ENCODE data around the gene DIAPH2.
"Not testable (repeated sequence)": the region's sequence is repeated elsewhere in the genome, so short reads cannot be mapped to it uniquely, and the experiment has no call there.

DIAPH2 gene

DNA sequence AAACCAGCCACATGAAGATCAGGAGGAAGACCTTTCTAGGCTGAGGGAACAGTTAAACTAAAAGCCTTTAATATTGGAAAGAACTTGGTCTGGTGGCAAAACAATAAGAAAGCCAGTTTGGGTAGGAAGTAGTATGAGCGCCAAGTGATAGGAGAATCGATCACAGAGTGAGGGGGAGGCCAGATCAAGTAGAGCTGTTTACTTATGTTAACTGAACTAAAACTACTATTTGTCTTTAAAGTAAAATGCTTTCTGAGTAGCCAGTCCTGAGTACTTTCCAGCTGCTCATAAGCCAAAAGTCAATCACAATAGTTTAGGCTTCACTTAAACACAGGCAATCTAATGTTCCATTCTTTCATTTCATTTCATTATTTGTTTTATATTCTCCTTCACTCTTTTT is 136.3 kb downstream of the DIAPH2 start:
- DNase-seq (ENCODE audit: low read depth in 1 of 2, low spot score in 1 of 2): no peak

DNA sequence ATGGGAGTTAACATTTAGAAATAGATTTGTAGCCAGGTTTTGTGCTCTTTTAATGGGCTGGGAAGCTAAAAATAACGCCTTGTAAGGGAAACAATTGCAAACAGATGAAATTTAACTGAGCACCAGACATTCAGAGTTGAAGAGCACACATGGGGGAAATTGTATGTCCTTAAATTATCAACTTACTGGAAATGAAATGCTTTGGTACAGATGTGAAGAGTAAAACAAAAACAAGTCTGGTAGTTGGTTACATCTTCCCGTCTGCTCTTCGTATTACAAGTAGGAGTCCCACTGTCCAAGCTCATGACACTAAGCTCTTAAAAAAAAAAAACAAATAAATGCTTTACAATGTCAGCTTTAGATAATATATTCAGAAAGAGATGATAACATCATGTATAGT is 139.5 kb downstream of the DIAPH2 start:
- DNase-seq (ENCODE audit: low read depth in 1 of 2, low spot score in 1 of 2): no peak

GRCh38 chrX:96833333-96833732 is 148.7 kb downstream of the DIAPH2 start:
- no peak for DNase-seq (ENCODE audit: low read depth in 1 of 2, low spot score in 1 of 2)

- no peak for DNase-seq (ENCODE audit: low read depth in 1 of 2, low spot score in 1 of 2)
Observed at GRCh38 chrX:96834137-96834536, 149.5 kb downstream of the DIAPH2 start.

- DNase-seq (ENCODE audit: low read depth in 1 of 2, low spot score in 1 of 2): no peak
Observed at GRCh38 chrX:96835660-96836289, 151.1 kb downstream of the DIAPH2 start.

DNA sequence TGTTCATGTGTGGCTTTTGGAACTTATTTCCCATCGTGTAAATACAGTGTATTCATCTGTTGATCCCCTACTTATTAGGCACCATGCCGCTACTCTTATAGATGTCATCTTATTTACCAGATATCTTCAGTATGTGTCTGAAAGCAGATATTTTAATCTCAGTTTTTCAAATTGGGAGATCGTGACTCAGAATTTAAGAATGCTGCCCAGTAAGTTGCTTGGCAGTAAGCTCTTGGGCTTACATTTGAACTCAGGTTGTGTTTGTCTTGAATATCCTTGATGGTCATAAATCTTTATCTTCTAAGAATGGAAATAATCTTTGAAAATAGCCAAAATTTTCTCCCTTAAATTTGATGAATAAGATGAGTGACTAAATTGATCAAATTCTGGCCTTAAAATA is 153.2 kb downstream of the DIAPH2 start:
- DNase-seq (ENCODE audit: low read depth in 1 of 2, low spot score in 1 of 2): no peak

DNA sequence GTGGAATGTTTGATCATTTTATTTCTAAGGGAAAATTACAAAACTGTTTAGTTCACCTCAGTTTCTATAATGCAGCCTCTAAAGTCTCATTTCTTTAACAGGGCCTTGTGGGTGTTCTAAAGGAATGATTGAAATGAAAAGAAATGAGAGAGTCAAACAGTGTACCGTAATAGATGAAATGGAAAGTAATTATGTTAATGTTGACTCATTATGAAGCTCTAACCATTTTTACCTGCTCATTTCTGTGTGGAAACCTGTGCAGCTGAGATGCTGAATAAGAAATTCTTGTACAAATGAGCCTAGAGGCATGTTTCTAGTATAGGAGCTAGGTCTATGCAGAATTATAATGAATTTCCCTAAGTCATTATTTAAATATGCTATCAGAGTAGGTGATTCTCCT is 153.9 kb downstream of the DIAPH2 start:
- DNase-seq (ENCODE audit: low read depth in 1 of 2, low spot score in 1 of 2): no peak

GRCh38 chrX:96841325-96841724 is 156.7 kb downstream of the DIAPH2 start:
- DNase-seq (ENCODE audit: low read depth in 1 of 2, low spot score in 1 of 2): no peak

DNA sequence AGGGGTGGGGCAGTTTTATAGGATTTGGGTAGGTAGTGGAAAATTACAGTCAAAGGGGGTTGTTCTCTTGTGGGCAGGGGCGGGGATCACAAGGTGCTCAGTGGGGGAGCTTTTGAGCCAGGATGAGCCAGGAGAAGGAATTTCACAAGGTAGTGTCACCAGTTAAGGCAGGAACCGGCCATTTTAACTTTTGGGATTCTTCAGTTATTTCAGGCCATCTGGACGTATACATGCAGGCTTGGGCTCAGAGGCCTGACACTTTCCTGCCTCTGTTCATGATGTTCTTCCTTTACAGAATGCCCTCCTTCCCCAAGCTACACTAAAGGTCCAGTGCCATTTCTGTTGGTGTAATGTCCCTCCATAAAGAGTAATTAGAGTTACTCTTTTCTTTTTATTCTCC is 157.2 kb downstream of the DIAPH2 start:
- not testable (repeated sequence) for DNase-seq (ENCODE audit: low read depth in 1 of 2, low spot score in 1 of 2)

DNA sequence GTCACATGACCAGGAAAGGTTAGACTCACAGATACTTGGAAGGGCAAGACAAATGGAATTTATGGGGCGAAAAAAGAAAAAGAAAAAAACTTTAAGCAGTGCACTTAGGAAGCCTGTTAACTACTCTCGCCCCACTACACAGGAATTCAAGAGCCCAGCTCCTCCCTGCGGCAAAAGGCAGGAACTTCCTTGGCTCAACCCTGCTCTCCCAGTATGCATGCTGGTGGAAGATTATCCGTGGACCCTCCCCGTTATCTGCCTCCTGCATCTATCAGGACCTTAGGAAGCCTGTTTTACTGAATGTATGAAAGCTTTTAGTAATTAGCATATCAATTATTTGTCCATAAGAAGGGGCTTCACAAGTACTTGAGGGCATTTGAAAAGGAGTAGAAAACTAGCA is 158.9 kb downstream of the DIAPH2 start:
- no peak for DNase-seq (ENCODE audit: low read depth in 1 of 2, low spot score in 1 of 2)

- no peak for DNase-seq (ENCODE audit: low read depth in 1 of 2, low spot score in 1 of 2)
Observed at GRCh38 chrX:96846841-96847240, 162.2 kb downstream of the DIAPH2 start.

GRCh38 chrX:96859422-96859821 is 174.8 kb downstream of the DIAPH2 start:
- DNase-seq (ENCODE audit: low read depth in 1 of 2, low spot score in 1 of 2): not testable (repeated sequence)

- no peak for DNase-seq (ENCODE audit: low read depth in 1 of 2, low spot score in 1 of 2)
Observed at GRCh38 chrX:96861218-96861617, 176.6 kb downstream of the DIAPH2 start.

GRCh38 chrX:96861661-96862060 is 177.0 kb downstream of the DIAPH2 start:
- DNase-seq (ENCODE audit: low read depth in 1 of 2, low spot score in 1 of 2): no peak

DNA sequence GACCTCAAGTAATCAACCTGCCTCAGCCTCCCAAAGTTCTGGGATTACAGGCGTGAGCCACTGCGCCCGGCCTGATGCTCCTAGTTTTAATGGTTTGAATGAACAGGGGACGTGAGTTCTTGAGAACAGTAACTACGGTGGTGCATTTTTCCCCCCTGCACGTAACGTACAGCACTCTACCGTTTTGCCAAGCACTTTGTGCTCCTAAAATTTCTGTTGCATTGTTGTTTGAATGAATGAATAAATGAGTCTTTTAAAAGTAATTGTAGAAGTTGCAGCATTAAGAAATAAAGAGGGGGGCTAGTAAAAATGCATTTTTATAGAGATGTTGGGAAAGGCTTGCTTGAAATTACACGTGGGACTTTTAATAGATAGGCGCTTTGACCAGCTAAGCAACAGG is 199.0 kb downstream of the DIAPH2 start, which contains the start of gene RPA4:
Gene RPA4 (plus strand): TSS at position 301 of the 400 bp plus-strand sequence. CDS start 403 bp downstream, outside the sequence.
- no peak for DNase-seq (ENCODE audit: low read depth in 1 of 2, low spot score in 1 of 2)

- no peak for DNase-seq (ENCODE audit: low read depth in 1 of 2, low spot score in 1 of 2)
Observed at GRCh38 chrX:96884027-96884426, 199.4 kb downstream of the DIAPH2 start.

DNA sequence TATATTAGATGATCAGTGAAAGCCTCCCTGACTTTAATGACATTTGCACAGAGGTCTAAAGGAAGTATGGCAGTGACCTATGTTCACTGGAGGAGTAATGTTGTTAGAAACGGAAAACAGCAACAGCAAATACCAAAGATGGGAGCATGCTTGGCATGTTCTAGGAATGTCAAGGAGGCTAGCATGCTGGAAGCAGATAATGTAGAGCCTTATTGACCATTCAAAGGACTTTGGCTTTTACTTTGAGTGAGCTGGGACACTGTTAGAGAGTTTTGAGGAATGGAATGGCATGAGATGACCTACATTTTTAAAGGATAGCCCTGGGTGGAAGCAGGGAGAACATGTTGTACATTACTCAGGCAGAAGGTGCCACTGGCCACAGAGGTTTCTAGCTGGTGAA is 205.1 kb downstream of the DIAPH2 start:
- no peak for DNase-seq (ENCODE audit: low read depth in 1 of 2, low spot score in 1 of 2)

DNA sequence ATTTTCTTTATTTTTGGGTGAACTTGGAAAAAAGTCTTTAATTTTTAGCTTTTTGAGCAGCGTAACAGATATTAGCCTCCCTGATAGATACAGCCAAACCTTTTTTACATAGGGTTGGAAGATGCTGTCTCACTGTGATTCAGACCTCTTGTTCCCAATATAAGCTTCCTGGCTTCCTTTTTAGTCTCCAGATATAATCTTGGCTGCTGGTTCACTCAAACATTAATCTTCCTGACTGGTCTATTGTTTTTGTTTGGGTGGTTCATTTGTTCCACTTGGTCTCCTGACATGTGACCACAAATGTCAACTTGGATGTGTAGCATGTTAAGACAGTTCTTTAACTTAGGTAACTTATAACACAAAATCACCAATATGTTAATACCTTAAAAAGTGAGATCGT is 222.1 kb downstream of the DIAPH2 start:
- no peak for DNase-seq (ENCODE audit: low read depth in 1 of 2, low spot score in 1 of 2)

DNA sequence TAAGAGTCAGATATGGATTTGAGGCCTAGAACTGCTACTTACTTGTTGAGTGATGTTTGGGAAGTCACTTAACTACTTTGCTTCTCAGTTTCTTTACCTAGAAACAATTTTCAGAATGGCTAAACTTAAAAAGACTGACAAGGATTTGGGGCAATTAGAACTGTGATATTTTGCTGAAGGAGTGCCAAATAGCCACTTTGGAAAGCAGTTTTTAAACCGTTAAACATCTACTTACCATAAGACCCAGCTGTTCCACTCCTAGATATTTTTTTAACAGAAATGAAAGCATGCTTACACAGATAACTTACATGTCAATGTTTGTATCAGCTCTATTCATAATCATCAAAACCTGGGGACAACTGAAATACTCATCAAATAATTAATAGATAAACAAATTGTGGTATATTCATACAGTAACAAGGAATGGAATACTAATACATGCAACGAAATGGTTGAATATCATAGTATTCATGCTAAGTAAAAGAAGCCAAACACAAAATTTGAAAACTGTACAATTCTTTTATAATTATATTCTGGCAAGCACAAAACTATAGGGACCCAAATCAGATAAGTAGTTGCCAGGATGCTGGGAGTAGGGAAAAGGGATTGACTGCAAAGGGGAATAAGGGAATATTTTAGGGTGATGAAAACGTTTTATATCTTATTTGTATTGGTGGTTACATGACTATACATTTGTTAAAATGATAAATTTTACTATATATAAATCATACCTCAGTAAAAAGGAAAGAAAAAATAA is 223.1 kb downstream of the DIAPH2 start:
- no peak for DNase-seq (ENCODE audit: low read depth in 1 of 2, low spot score in 1 of 2)

GRCh38 chrX:96909291-96909690 is 224.6 kb downstream of the DIAPH2 start:
- DNase-seq (ENCODE audit: low read depth in 1 of 2, low spot score in 1 of 2): no peak

DNA sequence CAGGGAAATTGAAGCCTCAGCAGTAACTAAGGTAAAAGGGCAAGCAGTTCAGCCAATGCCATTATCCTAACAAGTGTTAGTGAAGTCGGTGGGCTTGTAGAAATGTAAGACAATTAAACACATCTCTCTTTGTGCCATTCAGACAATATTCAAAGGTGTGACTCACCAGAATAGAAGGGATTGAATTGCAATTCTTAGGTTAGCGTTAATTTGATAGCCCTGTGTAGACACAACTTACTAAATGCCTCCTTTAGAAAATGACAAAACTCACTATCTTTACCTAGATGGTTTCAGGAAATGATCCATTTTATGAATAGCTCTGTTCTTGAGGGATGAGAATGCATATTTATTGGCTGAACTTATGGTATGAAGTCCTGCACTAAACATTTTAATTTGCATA is 234.2 kb downstream of the DIAPH2 start:
- DNase-seq (ENCODE audit: low read depth in 1 of 2, low spot score in 1 of 2): no peak

DNA sequence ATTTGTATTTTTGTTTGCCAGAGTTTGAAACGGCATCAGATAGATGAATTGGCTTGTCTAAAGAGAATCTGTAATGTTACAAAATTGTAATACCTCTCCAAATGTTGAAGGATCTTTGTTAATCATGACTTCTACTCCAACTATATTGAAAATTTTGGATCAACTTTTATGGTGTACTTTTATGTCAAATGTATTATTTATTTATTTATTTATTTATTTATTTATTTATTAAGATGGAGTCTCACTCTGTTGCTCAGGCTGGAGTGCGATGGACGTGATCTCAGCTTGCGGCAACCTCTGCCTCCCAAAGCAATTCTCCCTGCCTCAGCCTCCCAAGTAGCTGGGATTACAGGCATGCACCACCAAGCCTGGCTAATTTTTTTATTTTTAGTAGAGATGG is 235.0 kb downstream of the DIAPH2 start:
- no peak for DNase-seq (ENCODE audit: low read depth in 1 of 2, low spot score in 1 of 2)

DNA sequence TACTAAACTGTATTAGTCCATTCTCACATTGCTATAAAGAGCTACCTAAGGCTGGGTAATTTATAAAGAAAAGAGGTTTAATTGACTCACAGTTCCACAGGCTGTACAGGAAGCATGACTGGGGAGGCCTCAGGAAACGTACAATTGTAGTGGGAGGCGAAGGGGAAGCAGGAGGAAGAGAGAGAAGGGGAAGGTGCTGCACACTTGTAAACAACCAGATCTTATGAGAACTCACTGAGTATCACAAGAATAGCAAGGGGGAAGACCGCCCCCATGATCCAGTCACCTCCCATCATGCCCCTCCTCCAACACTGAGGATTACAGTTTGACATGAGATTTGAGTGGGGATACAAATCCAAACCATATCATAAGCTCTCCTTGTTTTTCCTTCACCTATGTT is 239.9 kb downstream of the DIAPH2 start:
- DNase-seq (ENCODE audit: low read depth in 1 of 2, low spot score in 1 of 2): no peak

All from stimulated activated CD4-positive, alpha-beta T cell treated with anti-CD3 and anti-CD28 coated beads, Interleukin-15, amount 100 ng/mL, for 1 hour (primary cell).